Mesendoderm (in vitro differentiated cells): Measurements from ENCODE around the gene PLK5.
A peak's percentile ranks its signal among the peaks of the same experiment; 100 is the strongest.

Source experiments
- DNase-seq: peaks from one replicate; pipeline ENCODE4 v3.0.0; 2013
- H2AK5ac ChIP-seq: 2 replicates; pipeline ENCODE4 v1.6.1; 2013; ENCODE audit warnings: low read length, inconsistent platforms
- H2BK120ac ChIP-seq: 2 replicates; pipeline ENCODE4 v1.6.1; 2013; ENCODE audit warnings: low read depth, mild to moderate bottlenecking, low read length, moderate library complexity, mixed read lengths
- H2BK15ac ChIP-seq: replicated peaks from 2 replicates; pipeline ENCODE4 v1.6.1; 2013; ENCODE audit warnings: low read depth, mild to moderate bottlenecking, moderate library complexity
- H2BK5ac ChIP-seq: 2 replicates; pipeline ENCODE4 v1.6.1; 2013; ENCODE audit warnings: low read length, inconsistent platforms
- H3K18ac ChIP-seq: 2 replicates; pipeline ENCODE4 v1.6.1; 2013; ENCODE audit warnings: mild to moderate bottlenecking, low read length, mixed read lengths
- H3K23ac ChIP-seq: one replicate; pipeline ENCODE4 v1.6.1; 2013; ENCODE audit warnings: low read length
- H3K27ac ChIP-seq: 2 replicates; pipeline ENCODE4 v1.5.1; 2013; ENCODE audit warnings: low read depth, mild to moderate bottlenecking, inconsistent platforms, low read length, moderate library complexity
- H3K27me3 ChIP-seq: 2 replicates; pipeline ENCODE4 v1.6.1; 2013; ENCODE audit warnings: low read length, control low read depth, mild to moderate bottlenecking, inconsistent platforms; ENCODE audit not compliant: insufficient read depth, poor library complexity
- H3K36me3 ChIP-seq: 2 replicates; pipeline ENCODE4 v1.6.1; 2013; ENCODE audit warnings: low read length, inconsistent platforms; ENCODE audit not compliant: control insufficient read depth, insufficient read depth
- H3K4ac ChIP-seq: one replicate; pipeline ENCODE4 v1.6.1; 2013; ENCODE audit warnings: low read depth, mild to moderate bottlenecking, low read length, moderate library complexity
- H3K4me1 ChIP-seq: 2 replicates; pipeline ENCODE4 v1.6.1; 2013; ENCODE audit warnings: low read depth, low read length, inconsistent platforms; ENCODE audit not compliant: control insufficient read depth
- H3K4me2 ChIP-seq: 2 replicates; pipeline ENCODE4 v1.6.1; 2013; ENCODE audit warnings: low read length
- H3K4me3 ChIP-seq: 2 replicates; pipeline ENCODE4 v1.5.1; 2013; ENCODE audit warnings: mild to moderate bottlenecking, low read length
- H3K56ac ChIP-seq: one replicate; pipeline ENCODE4 v1.6.1; 2013; ENCODE audit warnings: low read length
- H3K79me1 ChIP-seq: 2 replicates; pipeline ENCODE4 v1.6.1; 2013; ENCODE audit warnings: low read length, inconsistent platforms
- H3K79me2 ChIP-seq: 2 replicates; pipeline ENCODE4 v1.6.1; 2013; ENCODE audit warnings: mild to moderate bottlenecking, low read length; ENCODE audit not compliant: control insufficient read depth, insufficient read depth
- H3K9ac ChIP-seq: 2 replicates; pipeline ENCODE4 v1.6.1; 2013; ENCODE audit warnings: low read length, inconsistent platforms
- H4K5ac ChIP-seq: one replicate; pipeline ENCODE4 v1.6.1; 2013; ENCODE audit warnings: low read length
- H4K8ac ChIP-seq: one replicate; pipeline ENCODE4 v1.6.1; 2013; ENCODE audit warnings: low read depth, mild to moderate bottlenecking, control low read depth, low read length, moderate library complexity
- WGBS: extraction: QIAGEN DNeasy Blood & Tissue Kit; methylation state at CpG from one replicate; pipeline ENCODE4 v1.1.7; 2013; ENCODE audit warnings: low lambda C conversion rate, missing lambda C conversion rate; ENCODE audit not compliant: insufficient coverage; ENCODE audit errors: extremely low coverage; 5-methylcytosine and 5-hydroxymethylcytosine counted together

The PLK5 gene

DNA sequence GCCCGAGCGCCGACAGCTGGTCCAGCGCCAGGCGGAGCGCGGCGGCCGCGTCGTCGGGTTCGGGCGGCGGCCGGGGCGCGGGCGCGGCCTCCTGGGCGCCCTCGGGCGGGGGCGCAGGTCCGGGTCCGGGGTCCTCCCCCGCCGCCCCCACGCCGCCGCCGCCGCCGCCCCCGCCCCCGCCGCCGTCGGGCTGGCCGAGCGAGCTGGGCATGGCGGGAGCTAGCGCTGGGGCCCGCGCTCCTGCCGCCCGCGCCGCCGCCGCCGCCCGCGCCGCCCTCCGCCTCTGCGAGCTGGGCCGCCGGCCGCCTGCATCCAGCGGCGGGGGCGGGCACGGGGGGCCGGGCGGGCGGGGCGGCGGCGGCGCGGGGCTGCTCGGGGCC lies 44.0 kb downstream of the PLK5 start:
- H3K27ac ChIP-seq, result no peak overlapping the region
- peaks cover 44% of the 10 kb centered on the region for H3K79me2 ChIP-seq
- H3K4me1 ChIP-seq, result peaks cover 2% of the 10 kb centered on the region
- H3K27me3 ChIP-seq, result no peaks in the 10 kb centered on the region
- H4K8ac ChIP-seq, result no peak overlapping the region
- H3K18ac ChIP-seq, result peak overlapping the region; percentile 98
- H3K4me3 ChIP-seq, result no peak overlapping the region
- H2BK120ac ChIP-seq, result no peak overlapping the region
- WGBS, result no CpG with 5 or more reads among the region's 73 CpGs
- H2AK5ac ChIP-seq, result no peak overlapping the region
- H3K9ac ChIP-seq, result peak overlapping the region; percentile 54
- no peak overlapping the region for H3K23ac ChIP-seq
- H3K4ac ChIP-seq, result peak overlapping the region; percentile 97
- H2BK15ac ChIP-seq, result no peak overlapping the region
- no peaks in the 10 kb centered on the region for H3K36me3 ChIP-seq
- H3K79me1 ChIP-seq, result peaks cover 15% of the 10 kb centered on the region
- H3K56ac ChIP-seq, result peak overlapping the region; percentile 98
- no peak overlapping the region for H3K4me2 ChIP-seq
- no peak overlapping the region for H2BK5ac ChIP-seq
- no peak for DNase-seq
- no peak overlapping the region for H4K5ac ChIP-seq

DNA sequence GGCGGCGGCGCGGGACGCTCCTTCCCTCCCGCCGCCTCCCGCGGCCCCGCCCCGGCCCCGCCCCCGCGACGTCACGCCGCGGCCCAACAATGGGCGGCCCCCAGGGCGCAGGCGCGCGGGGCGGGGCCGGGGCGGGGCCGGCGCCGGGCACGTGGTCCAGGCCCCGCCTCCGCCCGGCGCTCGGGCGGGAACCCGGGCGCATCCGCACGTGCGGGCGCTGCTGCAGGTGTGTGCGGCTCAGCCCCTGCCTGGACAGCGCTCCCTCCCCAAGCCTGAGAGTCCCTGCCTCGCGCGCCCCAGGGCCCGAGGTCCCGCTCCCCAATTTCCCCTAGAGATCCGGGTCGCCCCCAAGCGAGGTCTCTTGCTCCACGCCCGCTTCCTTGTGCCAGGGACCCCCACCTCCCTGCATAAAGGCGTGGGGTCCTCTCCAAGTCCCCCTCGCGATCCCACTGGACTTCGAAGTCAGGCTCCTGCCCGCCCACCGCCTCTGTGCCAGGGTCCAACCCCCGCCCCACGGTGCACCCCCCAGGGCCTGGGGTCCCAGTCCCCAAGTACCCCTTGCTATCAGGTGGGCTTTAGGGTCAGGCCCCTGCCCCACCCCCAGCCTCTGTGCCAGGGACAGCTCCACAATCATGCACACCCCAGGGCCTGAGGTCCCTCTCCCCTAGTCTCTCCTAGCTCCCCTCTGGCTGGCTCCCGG lies 44.6 kb downstream of the PLK5 start, which contains the start of gene MEX3D:
Gene MEX3D, minus strand, starts transcription at position 6 of the 700 bp plus-strand sequence. CDS start 267 bp downstream, outside the sequence.
- H3K36me3 ChIP-seq, result no peaks in the 10 kb centered on the region
- peak; percentile 80 for DNase-seq
- no peaks in the 10 kb centered on the region for H3K27me3 ChIP-seq
- H3K4me1 ChIP-seq, result peaks cover 2% of the 10 kb centered on the region
- peak within 1 kb of the TSS; percentile 99 for H3K9ac ChIP-seq
- peak within 1 kb of the TSS; percentile 97 for H3K4ac ChIP-seq
- H2AK5ac ChIP-seq, result no peak within 1 kb of the TSS
- no peak within 1 kb of the TSS for H4K5ac ChIP-seq
- peaks cover 38% of the 10 kb centered on the region for H3K79me2 ChIP-seq
- H3K4me3 ChIP-seq, result peak within 1 kb of the TSS; percentile 95
- no CpG with 5 or more reads among the region's 63 CpGs for WGBS
- no peak within 1 kb of the TSS for H2BK120ac ChIP-seq
- H3K56ac ChIP-seq, result peak within 1 kb of the TSS; percentile 98
- H3K23ac ChIP-seq, result peak within 1 kb of the TSS; percentile 97
- peaks cover 10% of the 10 kb centered on the region for H3K79me1 ChIP-seq
- H3K18ac ChIP-seq, result peak within 1 kb of the TSS; percentile 98
- H2BK5ac ChIP-seq, result no peak within 1 kb of the TSS
- H4K8ac ChIP-seq, result no peak within 1 kb of the TSS
- H3K4me2 ChIP-seq, result no peak within 1 kb of the TSS
- H2BK15ac ChIP-seq, result no peak within 1 kb of the TSS
- peak within 1 kb of the TSS; percentile 78 for H3K27ac ChIP-seq

DNA sequence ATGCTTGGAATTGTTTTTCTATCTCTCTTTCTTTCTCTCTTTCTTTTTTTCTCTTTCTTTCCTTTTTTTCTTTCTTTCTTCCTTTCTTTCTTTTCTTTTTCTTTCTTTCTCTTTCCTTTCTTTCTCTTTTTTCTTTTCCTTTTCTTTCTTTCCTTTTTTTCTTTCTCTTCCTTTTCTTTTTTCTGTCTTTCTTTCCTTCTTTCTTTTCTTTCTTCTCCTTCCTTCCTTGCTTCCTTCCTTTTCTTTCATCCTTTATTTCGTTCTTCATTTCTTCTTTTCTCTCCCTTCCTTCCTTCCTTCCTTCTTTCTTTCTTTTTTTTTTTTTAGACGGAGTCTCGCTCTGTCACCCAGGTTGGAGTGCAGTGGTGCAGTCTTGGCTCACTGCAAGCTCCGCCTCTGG lies 46.1 kb downstream of the PLK5 start:
- Histone ChIP-seq H4K8ac (no peak overlapping the region), H3K36me3 (no peaks in the 10 kb centered on the region)
- no CpG with 5 or more reads among the region's 4 CpGs for WGBS

DNA sequence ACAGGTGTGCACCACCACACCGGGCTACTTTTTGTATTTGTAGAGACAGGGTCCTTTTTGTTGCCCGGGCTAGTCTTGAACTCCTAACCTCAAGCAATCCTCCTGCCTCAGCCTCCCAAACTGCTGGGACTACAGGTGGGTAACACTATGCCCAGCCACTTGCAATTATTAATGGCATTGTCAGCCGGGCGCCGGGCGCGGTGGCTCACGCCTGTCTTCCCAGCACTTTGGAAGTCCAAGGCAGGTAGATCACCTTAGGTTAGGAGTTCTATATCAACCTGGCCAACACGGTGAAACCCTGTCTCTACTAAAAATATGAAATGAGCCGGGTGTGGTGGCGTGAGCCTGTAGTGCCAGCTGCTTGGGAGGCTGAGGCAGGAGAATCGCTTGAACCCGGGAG lies 47.0 kb downstream of the PLK5 start:
- no peak overlapping the region for H2BK5ac ChIP-seq
- H3K56ac ChIP-seq, result no peak overlapping the region
- H3K27ac ChIP-seq, result no peak overlapping the region
- no peaks in the 10 kb centered on the region for H3K36me3 ChIP-seq
- no CpG with 5 or more reads among the region's 13 CpGs for WGBS
- H2BK120ac ChIP-seq, result no peak overlapping the region
- H3K18ac ChIP-seq, result no peak overlapping the region
- H3K9ac ChIP-seq, result no peak overlapping the region
- no peak overlapping the region for H3K4me2 ChIP-seq
- H4K8ac ChIP-seq, result no peak overlapping the region
- no peaks in the 10 kb centered on the region for H3K27me3 ChIP-seq
- H3K4me3 ChIP-seq, result no peak overlapping the region
- no peak for DNase-seq
- H3K4me1 ChIP-seq, result peaks cover 1% of the 10 kb centered on the region
- no peaks in the 10 kb centered on the region for H3K79me1 ChIP-seq
- H3K4ac ChIP-seq, result no peak overlapping the region
- peaks cover 14% of the 10 kb centered on the region for H3K79me2 ChIP-seq
- no peak overlapping the region for H3K23ac ChIP-seq
- no peak overlapping the region for H4K5ac ChIP-seq
- no peak overlapping the region for H2BK15ac ChIP-seq
- H2AK5ac ChIP-seq, result no peak overlapping the region

More for the DNA sequence above, 46.1 kb downstream of the PLK5 start:
- H3K27ac ChIP-seq, result no peak overlapping the region
- H2BK120ac ChIP-seq, result no peak overlapping the region
- no peak overlapping the region for H3K4ac ChIP-seq
- H3K4me3 ChIP-seq, result no peak overlapping the region
- H3K23ac ChIP-seq, result no peak overlapping the region
- H3K79me1 ChIP-seq, result no peaks in the 10 kb centered on the region
- H3K79me2 ChIP-seq, result peaks cover 23% of the 10 kb centered on the region
- H3K56ac ChIP-seq, result no peak overlapping the region
- no peak overlapping the region for H2BK15ac ChIP-seq
- H3K27me3 ChIP-seq, result no peaks in the 10 kb centered on the region
- H3K4me2 ChIP-seq, result no peak overlapping the region
- no peak overlapping the region for H3K18ac ChIP-seq
- no peak overlapping the region for H4K5ac ChIP-seq
- H3K9ac ChIP-seq, result no peak overlapping the region
- peaks cover 2% of the 10 kb centered on the region for H3K4me1 ChIP-seq
- H2BK5ac ChIP-seq, result no peak overlapping the region
- DNase-seq, result no peak
- H2AK5ac ChIP-seq, result no peak overlapping the region

- Histone ChIP-seq H3K36me3 (no peaks in the 10 kb centered on the region), H2AK5ac (no peak overlapping the region), H3K23ac (no peak overlapping the region), H3K4me1 (no peaks in the 10 kb centered on the region), H3K4me3 (no peak overlapping the region), H3K79me2 (peaks cover 9% of the 10 kb centered on the region), H3K4ac (no peak overlapping the region), H3K27me3 (no peaks in the 10 kb centered on the region), H3K27ac (no peak overlapping the region), H3K4me2 (no peak overlapping the region), H2BK120ac (no peak overlapping the region), H3K9ac (no peak overlapping the region), H3K18ac (no peak overlapping the region), H4K5ac (no peak overlapping the region), H2BK5ac (no peak overlapping the region), H4K8ac (no peak overlapping the region), H2BK15ac (no peak overlapping the region), H3K79me1 (no peaks in the 10 kb centered on the region), H3K56ac (no peak overlapping the region)
- no peak for DNase-seq
- WGBS, result no CpG with 5 or more reads among the region's 12 CpGs
Measured at GRCh38 chr19:1571358-1571757, 47.5 kb downstream of the PLK5 start.

- H3K9ac ChIP-seq, result no peak overlapping the region
- no peak for DNase-seq
- no peak overlapping the region for H3K23ac ChIP-seq
- H2BK15ac ChIP-seq, result no peak overlapping the region
- no peak overlapping the region for H3K18ac ChIP-seq
- H3K36me3 ChIP-seq, result no peaks in the 10 kb centered on the region
- H3K4me3 ChIP-seq, result no peak overlapping the region
- no peaks in the 10 kb centered on the region for H3K79me1 ChIP-seq
- WGBS, result no CpG with 5 or more reads among the region's 9 CpGs
- no peaks in the 10 kb centered on the region for H3K27me3 ChIP-seq
- H3K79me2 ChIP-seq, result no peaks in the 10 kb centered on the region
- no peak overlapping the region for H3K27ac ChIP-seq
- no peaks in the 10 kb centered on the region for H3K4me1 ChIP-seq
- H2BK120ac ChIP-seq, result no peak overlapping the region
- no peak overlapping the region for H3K4ac ChIP-seq
- no peak overlapping the region for H3K4me2 ChIP-seq
- no peak overlapping the region for H4K5ac ChIP-seq
- no peak overlapping the region for H2AK5ac ChIP-seq
- H3K56ac ChIP-seq, result no peak overlapping the region
- no peak overlapping the region for H4K8ac ChIP-seq
- H2BK5ac ChIP-seq, result no peak overlapping the region
Measured at GRCh38 chr19:1572795-1573194, 48.9 kb downstream of the PLK5 start.
